ENCODE data around the gene LPCAT1. TPM values are rescaled to one million over a fixed set of nuclear protein-coding genes. Genes with fewer than 3 reads are reported as not detected.
"Not testable (repeated sequence)": the region's sequence is repeated elsewhere in the genome, so short reads cannot be mapped to it uniquely, and the experiment has no call there.

Gene LPCAT1
- total RNA-seq = 100 to 1,000 TPM in 1 of 5 donors, 10 to 100 TPM in 4; 13.4 to 229 (median 17.4) TPM
- 10 to 100 TPM in 2 of 3 donors, 1 to 10 TPM in 1; 5.2 to 11.8 (median 11.6) TPM for polyA plus RNA-seq
- long read RNA-seq, donor 1, partial matches to known transcripts = 0 of 2 reads
- long read RNA-seq, donor 1, other reads (novel, unspliced or antisense) = 0 of 2 reads
- long read RNA-seq, donor 2, partial matches to known transcripts = 0 of 4 reads
- long read RNA-seq, donor 2, other reads (novel, unspliced or antisense) = 0 of 4 reads
- long read RNA-seq, donor 3, partial matches to known transcripts = 0 of 4 reads
- long read RNA-seq, donor 3, other reads (novel, unspliced or antisense) = 0 of 4 reads
- long read RNA-seq, donor 4 = 0 reads
- long read RNA-seq, donor 5, transcript LPCAT1-201 (14 exons, 3,966 nt) = major isoform, 5 of 5 reads
- long read RNA-seq, donor 5, partial matches to known transcripts = 0 of 5 reads
- long read RNA-seq, donor 5, other reads (novel, unspliced or antisense) = 0 of 5 reads
- long read RNA-seq, donor 6, partial matches to known transcripts = 0 of 4 reads
- long read RNA-seq, donor 6, other reads (novel, unspliced or antisense) = 0 of 4 reads
- long read RNA-seq, donor 7, partial matches to known transcripts = 0 of 4 reads
- long read RNA-seq, donor 7, other reads (novel, unspliced or antisense) = 0 of 4 reads
- long read RNA-seq, donor 8, partial matches to known transcripts = 0 of 4 reads
- long read RNA-seq, donor 8, other reads (novel, unspliced or antisense) = 0 of 4 reads
- long read RNA-seq, donor 9 = 0 reads
- long read RNA-seq, donor 10 = 0 reads

GRCh38 chr5:1523793-1524480 is at the start of gene LPCAT1:
TSS of gene LPCAT1 (minus strand) at chr5:1523960. CDS start at chr5:1523844, 116 bp downstream.
- H3K27me3 ChIP-seq = no peaks in the 10 kb centered on the region
- peaks cover 14 to 28% (median 25%) of the 10 kb centered on the region in 4 donors for H3K4me1 ChIP-seq
- peak within 1 kb of the TSS; percentile 51 to 94 (median 91) for H3K27ac ChIP-seq
- peaks cover 0 to 23% (median 18%) of the 10 kb centered on the region in 4 donors for H3K36me3 ChIP-seq
- 0 to 6% (median 3%) methylated on average over 9 to 85 of the region's 85 CpGs for WGBS, 5 donors
- H3K9me3 ChIP-seq = no peaks in the 10 kb centered on the region
- H3K4me3 ChIP-seq = peak within 1 kb of the TSS; percentile 84 to 99 (median 86)
- peak; percentile 79 to 92 for DNase-seq
- TF ChIP-seq POLR2A (IDR thresholded peaks at IDR 0.05) = no peak
- TF ChIP-seq POLR2AphosphoS5 (IDR thresholded peaks at IDR 0.05) = peak in 2 of 3 donors; percentile 32 to 45
- peak; percentile 7 for TF ChIP-seq EP300 (IDR thresholded peaks at IDR 0.05)
- peak in 2 of 7 experiments; percentile 12 to 53 for TF ChIP-seq CTCF (IDR thresholded peaks at IDR 0.05)
- intact Hi-C loops (cut with DNase I; ENCODE audit: low total_unique reads) = no loop called here

- DNase-seq; H3K27ac ChIP-seq; H3K27me3 ChIP-seq; H3K4me3 ChIP-seq; intact Hi-C loops (cut with DNase I; ENCODE audit: low total_unique reads); H3K9me3 ChIP-seq: not testable (repeated sequence)
- Histone ChIP-seq H3K36me3 (peaks cover 3 to 33% (median 29%) of the 10 kb centered on the region in 4 donors), H3K4me1 (peaks cover 0 to 16% (median 13%) of the 10 kb centered on the region in 4 donors)
- 77 to 89% (median 82%) methylated on average over 7 of the region's 7 CpGs for WGBS, 5 donors
These were observed 48.1 kb upstream of the LPCAT1 start for GRCh38 chr5:1571875-1572274.

GRCh38 chr5:1570975-1571374 is 47.2 kb upstream of the LPCAT1 start:
- no peak for DNase-seq
- intact Hi-C loops (cut with DNase I; ENCODE audit: low total_unique reads) = no loop called here
- peaks cover 0 to 24% (median 13%) of the 10 kb centered on the region in 4 donors for H3K4me1 ChIP-seq
- H3K36me3 ChIP-seq = peaks cover 3 to 31% (median 27%) of the 10 kb centered on the region in 4 donors
- 97 to 99% (median 98%) methylated on average over 9 to 10 of the region's 10 CpGs for WGBS, 5 donors
- H3K27ac ChIP-seq = no peak overlapping the region
- H3K4me3 ChIP-seq = no peak overlapping the region
- no peak for TF ChIP-seq POLR2A (IDR thresholded peaks at IDR 0.05)
- TF ChIP-seq CTCF (IDR thresholded peaks at IDR 0.05) = no peak
- TF ChIP-seq EP300 (IDR thresholded peaks at IDR 0.05) = no peak
- TF ChIP-seq POLR2AphosphoS5 (IDR thresholded peaks at IDR 0.05) = no peak
- no peaks in the 10 kb centered on the region for H3K27me3 ChIP-seq
- no peaks in the 10 kb centered on the region for H3K9me3 ChIP-seq

- H3K27me3 ChIP-seq = no peaks in the 10 kb centered on the region
- peak overlapping the region in 4 of 5 donors; percentile 14 to 72 (median 42) for H3K27ac ChIP-seq
- WGBS, 5 donors = 36 to 65% (median 38%) methylated on average over 12 of the region's 12 CpGs
- H3K4me1 ChIP-seq = peaks cover 0 to 29% (median 13%) of the 10 kb centered on the region in 4 donors
- H3K4me3 ChIP-seq = no peak overlapping the region
- peak in 1 of 2 donors; percentile 79 for DNase-seq
- TF ChIP-seq CTCF (IDR thresholded peaks at IDR 0.05) = no peak
- no peak for TF ChIP-seq POLR2A (IDR thresholded peaks at IDR 0.05)
- TF ChIP-seq EP300 (IDR thresholded peaks at IDR 0.05) = no peak
- TF ChIP-seq POLR2AphosphoS5 (IDR thresholded peaks at IDR 0.05) = peak in 2 of 3 donors; percentile 33 to 43
- peaks cover 0 to 22% (median 17%) of the 10 kb centered on the region in 4 donors for H3K36me3 ChIP-seq
- no peaks in the 10 kb centered on the region for H3K9me3 ChIP-seq
- intact Hi-C loops (cut with DNase I; ENCODE audit: low total_unique reads) = no loop called here
These were observed 44.6 kb upstream of the LPCAT1 start for GRCh38 chr5:1568201-1568979.

- intact Hi-C loops (cut with DNase I; ENCODE audit: low total_unique reads); H3K4me3 ChIP-seq; H3K9me3 ChIP-seq; H3K27me3 ChIP-seq: not testable (repeated sequence)
- 76 to 89% (median 85%) methylated on average over 16 of the region's 16 CpGs for WGBS, 5 donors
- Histone ChIP-seq H3K27ac (peak overlapping the region in 4 of 5 donors; percentile 14 to 72 (median 46)), H3K4me1 (peaks cover 0 to 29% (median 13%) of the 10 kb centered on the region in 4 donors), H3K36me3 (peaks cover 0 to 17% (median 12%) of the 10 kb centered on the region in 4 donors)
- DNase-seq = peak in 1 of 2 donors; percentile 20
These were observed 43.9 kb upstream of the LPCAT1 start for GRCh38 chr5:1567527-1568200.

All from stomach (tissue), 19 donors.